A549 treated with Mapracorat at 1 μM for 4 hours (cell line): ENCODE measurements around the gene TMEM176B. TPM values are rescaled to one million over a fixed set of nuclear protein-coding genes. Genes with fewer than 3 reads are reported as not detected.

Source experiments
- total RNA-seq: library from RNA; stranded (reverse); fragments of 200-300 nt; extraction: Qiagen RNA extraction; gene quantifications from 5 replicates; pipeline ENCODE4 v1.2.3, GENCODE V29; 2022

The TMEM176B gene
- total RNA-seq = 0.15 to 0.23 TPM (median 0.19 TPM) in 3 of 5 replicates, not detected in the others

GRCh38 chr7:150799741-150800580 lies at the start of gene TMEM176B:
Gene TMEM176B (minus strand): TSS chr7:150800364. CDS start chr7:150796569, 3,795 bp downstream.

GRCh38 chr7:150800581-150801241 lies 547 bp upstream of the TMEM176B start, which contains the start of gene TMEM176A:
Gene TMEM176A (plus strand): TSS chr7:150800769. CDS start chr7:150801551, 782 bp downstream.

Other genes with a start within 250 kb of the TMEM176B start
- gene GIMAP4, start 233.0 kb downstream of the TMEM176B start, total RNA-seq = not detected in 5 replicates
- not detected in 5 replicates for gene GIMAP6, start 168.0 kb downstream of the TMEM176B start, total RNA-seq
- not detected in 5 replicates for gene GIMAP2, start 114.7 kb downstream of the TMEM176B start, total RNA-seq
- gene GIMAP1, start 83.8 kb downstream of the TMEM176B start, total RNA-seq = not detected in 5 replicates
- 0.08 TPM in 1 of 5 replicates, not detected in the others for gene GIMAP5, start 62.9 kb downstream of the TMEM176B start, total RNA-seq
- not detected in 5 replicates for gene TMEM176A, start 405 bp upstream of the TMEM176B start, total RNA-seq
- 0.05 to 0.32 TPM (median 0.13 TPM) in 3 of 5 replicates, not detected in the others for gene AOC1, start 52.2 kb upstream of the TMEM176B start, total RNA-seq
- gene KCNH2, start 178.0 kb upstream of the TMEM176B start, total RNA-seq = 1.6 to 2.2 TPM (median 2.0 TPM) in 5 replicates
- gene NOS3, start 190.7 kb upstream of the TMEM176B start, total RNA-seq = 0.13 to 0.37 TPM (median 0.34 TPM) in 5 replicates
- 0.39 to 0.66 TPM (median 0.65 TPM) in 5 replicates for gene ATG9B, start 224.1 kb upstream of the TMEM176B start, total RNA-seq
- gene ABCB8, start 228.1 kb upstream of the TMEM176B start, total RNA-seq = 32.9 to 52.5 TPM (median 47.6 TPM) in 5 replicates
- gene ASIC3, start 248.2 kb upstream of the TMEM176B start, total RNA-seq = 7.7 to 11.7 TPM (median 8.7 TPM) in 5 replicates